Central memory CD4-positive, alpha-beta T cell (primary cell): ENCODE results near the gene MPL.

ENCODE experiments used
- DNase-seq: peaks from one replicate; pipeline ENCODE4 v3.0.0; 2022

The MPL gene

DNA sequence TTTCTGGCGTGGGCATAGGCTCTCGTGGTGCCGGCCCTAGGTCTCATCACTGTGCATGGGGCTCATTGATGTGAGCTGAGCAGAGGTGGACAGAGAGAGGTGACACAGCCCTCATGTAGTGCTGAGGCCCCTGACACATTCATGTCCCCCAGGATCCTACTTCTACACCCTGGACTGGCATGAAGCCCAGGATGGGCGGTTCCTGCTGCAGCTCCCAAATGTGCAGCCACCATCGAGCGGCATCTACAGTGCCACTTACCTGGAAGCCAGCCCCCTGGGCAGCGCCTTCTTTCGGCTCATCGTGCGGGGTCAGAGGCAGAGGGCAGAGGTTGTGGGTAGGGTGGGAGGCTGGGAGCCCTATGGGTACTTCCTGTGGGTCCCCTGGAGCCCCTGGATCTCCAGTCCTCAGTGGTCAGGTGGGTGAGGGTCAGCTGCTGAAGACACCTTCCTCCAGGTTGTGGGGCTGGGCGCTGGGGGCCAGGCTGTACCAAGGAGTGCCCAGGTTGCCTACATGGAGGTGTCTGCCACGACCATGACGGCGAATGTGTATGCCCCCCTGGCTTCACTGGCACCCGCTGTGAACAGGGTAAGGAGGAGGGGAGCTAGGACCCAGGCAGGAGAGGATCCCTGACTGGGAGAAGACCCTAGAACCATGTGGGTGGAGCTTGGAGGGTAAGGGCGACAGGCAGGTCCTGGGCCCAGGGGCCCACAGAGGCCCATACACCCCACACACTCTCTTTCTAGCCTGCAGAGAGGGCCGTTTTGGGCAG lies 30.7 kb upstream of the MPL start:
- no peak for DNase-seq

DNA sequence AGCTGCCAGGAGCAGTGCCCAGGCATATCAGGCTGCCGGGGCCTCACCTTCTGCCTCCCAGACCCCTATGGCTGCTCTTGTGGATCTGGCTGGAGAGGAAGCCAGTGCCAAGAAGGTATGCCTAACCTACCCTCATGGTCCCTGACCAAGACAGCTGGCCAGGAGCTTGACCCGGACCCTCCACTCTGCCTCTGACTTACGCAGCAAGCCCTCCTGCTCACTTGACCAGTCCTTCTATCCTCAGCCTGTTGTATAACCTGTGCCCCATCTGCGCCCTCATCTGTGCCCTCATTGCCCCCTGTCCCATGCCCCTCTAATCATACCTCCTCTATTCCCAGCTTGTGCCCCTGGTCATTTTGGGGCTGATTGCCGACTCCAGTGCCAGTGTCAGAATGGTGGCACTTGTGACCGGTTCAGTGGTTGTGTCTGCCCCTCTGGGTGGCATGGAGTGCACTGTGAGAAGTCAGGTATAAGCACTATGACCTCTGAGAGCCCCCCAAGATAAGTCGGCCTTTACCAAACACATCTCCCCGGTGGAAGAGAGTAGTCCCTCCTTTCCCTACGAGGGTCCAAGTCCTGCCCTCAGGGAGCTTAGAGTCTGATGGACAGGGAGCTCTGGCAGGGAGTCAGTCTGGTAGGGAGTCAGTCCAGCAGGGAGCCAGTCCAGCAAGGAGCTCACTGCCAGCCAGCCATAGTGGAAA lies 30.0 kb upstream of the MPL start:
- DNase-seq, result no peak

DNA sequence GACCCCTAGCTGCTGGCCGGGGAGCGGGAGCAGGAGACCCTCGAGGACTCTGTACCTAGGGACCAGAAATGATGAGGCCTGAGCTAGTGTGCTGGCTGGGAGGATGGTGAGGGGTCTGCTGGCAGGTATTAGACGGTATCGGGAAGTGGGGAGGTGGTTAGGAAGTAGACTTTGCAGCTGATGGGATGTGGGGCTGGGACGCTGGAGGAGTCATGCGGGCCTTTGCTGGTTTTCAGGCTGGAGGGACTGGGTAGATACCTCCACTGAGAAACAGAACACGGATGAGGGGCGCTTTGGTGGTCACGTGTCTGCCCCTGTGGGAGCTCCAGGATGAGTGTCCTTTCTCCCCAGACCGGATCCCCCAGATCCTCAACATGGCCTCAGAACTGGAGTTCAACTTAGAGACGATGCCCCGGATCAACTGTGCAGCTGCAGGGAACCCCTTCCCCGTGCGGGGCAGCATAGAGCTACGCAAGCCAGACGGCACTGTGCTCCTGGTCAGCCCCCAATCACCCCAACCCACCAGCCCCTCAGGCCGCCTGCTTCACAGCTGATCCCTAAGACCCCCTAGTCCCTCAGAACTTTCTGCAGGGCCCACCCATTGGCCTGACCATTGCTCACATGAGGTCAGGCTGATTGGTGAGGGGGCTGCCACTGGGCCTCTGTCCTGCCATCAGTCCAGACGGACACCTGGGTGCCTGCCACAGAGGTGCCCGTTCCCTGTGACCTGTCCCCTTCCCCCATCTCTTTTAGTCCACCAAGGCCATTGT lies 28.8 kb upstream of the MPL start:
- DNase-seq, result no peak

DNA sequence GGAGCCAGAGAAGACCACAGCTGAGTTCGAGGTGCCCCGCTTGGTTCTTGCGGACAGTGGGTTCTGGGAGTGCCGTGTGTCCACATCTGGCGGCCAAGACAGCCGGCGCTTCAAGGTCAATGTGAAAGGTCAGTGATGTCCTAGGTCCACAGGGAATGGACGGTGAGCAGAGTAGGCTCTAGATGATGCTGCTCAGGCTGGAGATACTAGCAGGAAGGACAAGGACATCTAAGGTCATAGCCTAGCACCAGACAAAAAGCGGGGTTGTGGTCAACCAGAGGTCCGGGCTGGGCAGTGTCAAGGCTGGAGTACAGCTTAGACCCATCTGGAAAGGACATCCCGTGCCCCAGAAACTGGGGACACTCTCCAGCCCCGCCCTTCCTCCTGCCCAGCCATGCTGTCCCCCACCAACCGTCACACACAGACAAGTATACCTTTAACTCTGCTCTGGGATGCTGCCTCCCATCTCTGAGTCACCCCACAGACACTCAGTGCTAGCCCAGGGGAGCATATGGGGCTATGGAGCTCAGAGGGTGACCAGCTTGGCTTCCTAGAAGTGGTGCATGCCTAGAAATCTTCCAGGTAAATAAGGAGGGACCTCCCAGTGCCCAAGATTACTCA lies 28.1 kb upstream of the MPL start:
- DNase-seq, result no peak

DNA sequence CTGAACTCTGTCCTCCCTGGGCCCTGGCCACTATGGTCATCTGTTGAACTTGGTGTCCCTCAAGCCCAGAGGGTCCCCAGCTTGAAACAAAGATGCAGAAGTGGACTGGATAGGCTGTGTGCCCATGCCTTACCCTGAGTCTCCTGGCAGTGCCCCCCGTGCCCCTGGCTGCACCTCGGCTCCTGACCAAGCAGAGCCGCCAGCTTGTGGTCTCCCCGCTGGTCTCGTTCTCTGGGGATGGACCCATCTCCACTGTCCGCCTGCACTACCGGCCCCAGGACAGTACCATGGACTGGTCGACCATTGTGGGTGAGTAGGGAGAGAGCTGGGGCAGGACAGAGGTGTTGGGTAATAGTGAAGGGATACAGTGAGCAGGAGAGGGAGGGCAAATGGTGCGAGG lies 26.1 kb upstream of the MPL start:
- DNase-seq, result no peak

DNA sequence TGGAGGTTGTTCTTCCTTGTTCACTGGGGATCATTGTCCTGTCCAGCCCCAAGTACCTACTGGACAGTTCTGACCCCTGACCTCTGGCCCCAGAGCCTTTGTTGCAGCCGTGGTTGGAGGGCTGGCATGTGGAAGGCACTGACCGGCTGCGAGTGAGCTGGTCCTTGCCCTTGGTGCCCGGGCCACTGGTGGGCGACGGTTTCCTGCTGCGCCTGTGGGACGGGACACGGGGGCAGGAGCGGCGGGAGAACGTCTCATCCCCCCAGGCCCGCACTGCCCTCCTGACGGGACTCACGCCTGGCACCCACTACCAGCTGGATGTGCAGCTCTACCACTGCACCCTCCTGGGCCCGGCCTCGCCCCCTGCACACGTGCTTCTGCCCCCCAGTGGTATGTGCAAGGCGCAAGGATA lies 25.4 kb upstream of the MPL start:
- no peak for DNase-seq

DNA sequence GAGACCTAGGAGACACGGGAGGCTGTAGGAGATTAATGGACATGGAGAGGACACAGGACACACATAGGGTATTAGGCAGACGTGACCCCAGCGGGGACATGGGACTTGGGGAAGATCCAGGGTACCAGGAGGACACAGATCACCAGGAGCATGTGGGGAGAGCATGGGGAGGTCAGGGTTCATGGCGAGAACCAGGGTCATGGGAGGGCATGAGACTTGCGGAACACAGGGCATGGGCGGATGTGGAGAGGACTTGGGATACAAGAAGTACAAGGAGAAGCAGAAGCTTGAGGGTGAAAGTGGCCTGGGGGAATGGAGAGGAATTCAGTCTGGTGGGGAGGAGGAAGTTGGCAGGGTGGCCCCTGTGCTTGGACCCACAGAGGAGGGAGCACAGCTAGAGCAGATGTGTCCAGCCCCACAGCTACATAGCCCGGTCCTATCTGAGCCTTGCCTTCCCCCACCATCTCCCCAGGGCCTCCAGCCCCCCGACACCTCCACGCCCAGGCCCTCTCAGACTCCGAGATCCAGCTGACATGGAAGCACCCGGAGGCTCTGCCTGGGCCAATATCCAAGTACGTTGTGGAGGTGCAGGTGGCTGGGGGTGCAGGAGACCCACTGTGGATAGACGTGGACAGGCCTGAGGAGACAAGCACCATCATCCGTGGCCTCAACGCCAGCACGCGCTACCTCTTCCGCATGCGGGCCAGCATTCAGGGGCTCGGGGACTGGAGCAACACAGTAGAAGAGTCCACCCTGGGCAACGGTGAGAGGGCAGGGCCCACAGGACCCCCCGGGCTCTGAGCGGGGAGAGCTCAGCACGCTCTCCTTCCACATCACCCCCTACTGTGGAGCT lies 24.7 kb upstream of the MPL start:
- no peak for DNase-seq

DNA sequence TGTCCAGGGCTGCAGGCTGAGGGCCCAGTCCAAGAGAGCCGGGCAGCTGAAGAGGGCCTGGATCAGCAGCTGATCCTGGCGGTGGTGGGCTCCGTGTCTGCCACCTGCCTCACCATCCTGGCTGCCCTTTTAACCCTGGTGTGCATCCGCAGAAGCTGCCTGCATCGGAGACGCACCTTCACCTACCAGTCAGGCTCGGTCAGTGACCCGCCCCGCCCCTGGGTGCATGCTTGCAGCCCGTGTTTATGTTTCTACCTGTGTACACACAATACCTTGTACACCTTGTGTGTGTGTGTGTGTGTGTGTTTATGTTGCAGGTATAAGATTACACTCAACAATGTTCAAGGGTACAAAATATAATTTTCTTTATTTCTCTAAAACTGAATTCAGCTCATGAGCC lies 23.8 kb upstream of the MPL start:
- no peak for DNase-seq

DNA sequence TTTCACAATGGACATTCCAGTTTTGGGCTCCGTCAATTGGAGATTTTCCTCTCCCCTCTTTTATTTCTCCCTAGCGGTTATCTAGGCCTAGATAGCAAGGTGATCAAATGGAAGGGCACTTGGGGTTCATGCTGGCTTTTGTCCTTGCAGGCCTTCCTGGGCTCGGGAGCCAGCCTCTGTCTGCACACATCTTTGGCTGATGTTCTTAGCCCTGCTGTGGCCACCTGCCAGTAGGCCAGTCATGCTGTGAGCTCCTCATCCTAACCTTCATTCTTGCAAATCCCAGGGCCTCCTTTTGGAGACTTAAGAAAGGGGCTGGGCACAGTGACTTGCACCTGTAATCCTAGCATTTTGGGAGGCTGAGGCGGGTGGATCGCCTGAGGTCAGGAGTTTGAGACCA lies 23.4 kb upstream of the MPL start:
- no peak for DNase-seq

DNA sequence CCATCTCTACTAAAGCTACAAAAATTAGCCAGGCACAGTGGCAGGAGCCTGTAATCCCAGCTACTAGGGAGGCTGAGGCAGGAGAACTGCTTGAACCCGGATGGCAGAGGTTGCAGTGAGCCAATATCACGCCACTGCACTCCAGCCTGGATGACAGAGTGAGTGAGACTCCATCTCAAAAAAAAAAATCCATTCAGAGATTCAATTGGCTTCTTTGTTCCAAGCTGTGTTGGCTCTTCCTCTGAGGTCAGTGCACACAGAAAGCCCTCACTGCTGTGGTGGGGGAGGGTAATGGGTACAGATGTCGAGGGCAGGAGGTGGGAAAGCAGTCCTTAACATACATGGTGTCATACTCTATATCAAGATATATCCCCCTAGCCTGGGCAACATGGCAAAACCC lies 22.1 kb upstream of the MPL start:
- DNase-seq, result no peak

DNA sequence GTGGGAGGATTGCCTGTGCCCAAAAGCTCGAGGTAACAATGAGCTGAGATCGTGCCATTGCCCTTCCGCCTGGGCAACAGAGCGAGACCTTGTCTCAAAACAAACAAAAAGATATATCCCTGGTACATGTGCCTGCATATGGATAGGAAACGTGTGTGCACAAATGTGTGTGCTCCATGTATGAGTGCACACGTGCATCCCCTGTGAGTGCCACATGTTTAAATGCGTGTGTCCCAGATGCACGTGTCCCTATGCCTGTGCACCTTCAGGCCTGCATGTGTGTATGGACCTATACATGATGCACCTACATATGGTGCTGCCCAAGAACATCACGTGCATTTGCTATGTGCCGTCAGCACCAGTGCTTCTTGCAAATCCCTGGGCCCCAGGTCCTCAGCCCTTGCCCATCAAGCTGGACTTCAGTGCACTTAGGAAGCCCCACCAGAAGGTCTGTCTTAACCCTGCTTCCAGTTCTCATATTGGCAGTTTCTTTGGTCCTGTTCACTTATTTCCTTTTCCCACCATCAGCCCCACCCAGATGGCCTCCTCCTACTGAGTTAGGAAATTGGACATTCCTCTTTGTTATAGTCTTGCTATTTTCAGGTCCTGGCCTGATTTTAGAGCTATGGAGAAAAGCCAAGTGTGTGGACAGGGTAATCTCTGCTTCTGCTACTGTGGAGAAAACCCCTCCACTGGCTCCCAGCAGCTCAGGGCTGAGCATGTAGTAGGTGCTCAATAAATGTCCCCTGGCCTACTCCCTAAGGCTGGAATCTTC lies 21.5 kb upstream of the MPL start:
- DNase-seq, result no peak

DNA sequence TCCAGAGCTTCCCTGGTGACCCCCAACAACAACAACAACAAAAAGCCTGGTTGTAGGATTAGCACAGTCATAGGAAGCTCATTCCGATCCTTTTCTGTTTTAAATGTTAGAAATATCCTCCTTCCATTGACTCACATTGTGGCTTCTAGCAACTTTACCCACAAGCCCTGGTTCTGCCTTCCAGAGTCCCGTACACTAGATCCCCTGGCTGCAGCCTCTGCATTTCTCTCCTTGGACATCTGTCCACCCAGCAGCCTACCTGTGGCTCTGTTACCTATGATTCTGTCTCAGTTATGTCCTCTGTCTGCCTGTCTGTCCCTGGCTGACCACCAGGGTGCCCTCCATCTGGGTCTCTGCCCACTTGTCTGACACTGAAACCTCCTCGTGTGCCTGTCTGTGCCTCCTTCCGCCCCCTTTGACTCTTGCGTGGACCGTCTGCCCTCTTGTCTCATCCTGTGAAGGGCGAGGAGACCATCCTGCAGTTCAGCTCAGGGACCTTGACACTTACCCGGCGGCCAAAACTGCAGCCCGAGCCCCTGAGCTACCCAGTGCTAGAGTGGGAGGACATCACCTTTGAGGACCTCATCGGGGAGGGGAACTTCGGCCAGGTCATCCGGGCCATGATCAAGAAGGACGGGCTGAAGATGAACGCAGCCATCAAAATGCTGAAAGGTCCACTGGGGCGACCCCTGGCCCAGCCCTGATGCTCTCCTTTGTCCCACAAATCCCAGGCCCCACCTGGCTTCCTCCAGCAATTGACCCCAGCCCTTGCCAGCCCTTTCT lies 20.7 kb upstream of the MPL start:
- no peak for DNase-seq

DNA sequence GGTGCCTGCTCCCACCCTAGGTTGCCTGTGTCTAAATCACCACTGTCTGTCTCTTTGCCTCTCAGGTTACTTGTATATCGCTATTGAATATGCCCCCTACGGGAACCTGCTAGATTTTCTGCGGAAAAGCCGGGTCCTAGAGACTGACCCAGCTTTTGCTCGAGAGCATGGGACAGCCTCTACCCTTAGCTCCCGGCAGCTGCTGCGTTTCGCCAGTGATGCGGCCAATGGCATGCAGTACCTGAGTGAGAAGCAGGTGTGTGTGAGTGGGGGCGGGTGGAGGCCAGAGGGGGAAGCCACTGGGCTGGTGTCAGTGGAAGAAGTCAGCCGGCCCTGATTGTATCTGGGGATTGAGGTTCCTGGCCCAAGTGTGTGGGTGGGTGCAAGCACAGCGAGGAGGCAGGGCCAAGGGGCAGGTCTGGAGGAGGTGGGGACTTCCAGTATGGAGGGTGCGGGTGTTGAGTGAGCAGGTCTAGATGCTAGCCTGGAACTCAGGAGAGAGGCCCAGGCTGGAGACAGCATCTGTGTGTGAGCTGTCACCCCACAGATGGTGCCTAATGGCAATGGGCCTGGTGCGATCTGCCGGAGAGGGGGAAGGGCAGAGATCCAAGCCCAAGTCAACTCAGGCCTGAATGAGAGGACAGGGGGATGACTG lies 19.7 kb upstream of the MPL start:
- no peak for DNase-seq

DNA sequence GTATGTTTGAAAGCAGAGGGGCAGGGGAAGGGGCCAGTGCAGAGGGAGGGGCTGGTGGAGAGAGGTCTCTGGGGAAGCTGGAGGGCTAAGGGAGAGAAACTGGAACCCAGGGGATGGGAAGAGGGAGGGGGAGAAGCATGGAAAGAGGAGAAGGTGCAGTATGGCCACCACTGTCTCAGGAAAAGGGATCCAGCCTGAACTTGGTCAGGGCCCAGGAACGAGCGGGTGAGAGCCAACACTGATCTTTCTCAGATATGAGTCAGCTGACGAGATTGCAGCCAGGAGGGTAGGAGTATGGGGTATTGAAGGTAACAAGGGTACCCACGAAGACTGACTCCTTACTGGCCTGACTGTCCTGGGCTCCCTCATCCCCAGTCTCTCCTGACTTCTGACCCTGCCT lies 18.8 kb upstream of the MPL start:
- DNase-seq, result no peak

DNA sequence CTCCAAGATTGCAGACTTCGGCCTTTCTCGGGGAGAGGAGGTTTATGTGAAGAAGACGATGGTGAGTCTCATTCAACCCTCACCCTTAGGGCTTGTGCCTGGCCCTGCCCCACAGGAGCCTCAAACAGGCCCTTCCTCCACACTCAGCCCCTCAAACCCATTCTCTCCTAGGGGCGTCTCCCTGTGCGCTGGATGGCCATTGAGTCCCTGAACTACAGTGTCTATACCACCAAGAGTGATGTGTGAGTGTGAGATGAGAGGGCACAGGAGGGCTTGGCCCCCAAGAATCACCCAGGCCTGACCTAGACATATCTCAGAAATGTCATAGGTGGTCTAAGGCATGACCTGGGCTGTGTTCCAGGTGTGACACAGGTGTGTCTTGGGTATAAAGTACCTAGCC lies 18.3 kb upstream of the MPL start:
- no peak for DNase-seq

DNA sequence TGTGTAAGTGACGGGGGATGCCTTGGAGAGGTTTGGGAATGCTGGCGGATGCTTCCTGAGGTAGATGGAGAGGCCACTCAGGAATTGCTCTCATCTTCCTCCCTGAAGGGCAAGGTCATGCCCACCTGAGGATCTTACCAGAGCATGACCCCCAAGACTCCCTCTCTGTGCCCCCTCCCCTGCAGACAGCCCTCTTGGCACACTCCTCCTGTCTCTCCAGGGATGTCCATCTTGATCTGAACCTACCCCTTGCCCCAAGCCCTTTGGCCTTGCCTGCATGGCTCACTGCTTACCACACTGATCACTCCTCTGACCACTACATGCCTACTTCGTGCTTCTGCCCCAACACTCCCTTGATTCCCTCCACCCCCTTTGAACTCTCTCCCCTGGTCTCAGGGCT lies 17.9 kb upstream of the MPL start:
- no peak for DNase-seq

DNA sequence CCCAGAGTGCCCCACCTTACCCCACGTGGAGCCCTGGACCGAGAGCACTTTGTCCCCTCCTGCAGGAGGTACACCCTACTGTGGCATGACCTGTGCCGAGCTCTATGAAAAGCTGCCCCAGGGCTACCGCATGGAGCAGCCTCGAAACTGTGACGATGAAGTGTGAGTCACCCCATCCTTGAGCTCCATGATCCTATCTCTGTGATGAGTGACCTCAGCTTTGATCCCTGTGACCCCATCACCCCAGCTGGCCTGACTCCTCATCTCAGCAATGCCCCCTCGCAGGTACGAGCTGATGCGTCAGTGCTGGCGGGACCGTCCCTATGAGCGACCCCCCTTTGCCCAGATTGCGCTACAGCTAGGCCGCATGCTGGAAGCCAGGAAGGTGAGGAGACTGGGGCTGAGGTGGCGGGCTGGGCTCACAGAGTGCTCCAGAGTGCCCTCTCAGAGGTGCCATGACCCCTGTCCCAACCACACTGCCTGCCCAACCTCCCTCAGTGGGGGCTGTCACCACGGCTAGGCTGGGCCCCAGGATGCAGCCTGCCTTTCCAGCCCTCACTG lies 16.2 kb upstream of the MPL start:
- no peak for DNase-seq

DNA sequence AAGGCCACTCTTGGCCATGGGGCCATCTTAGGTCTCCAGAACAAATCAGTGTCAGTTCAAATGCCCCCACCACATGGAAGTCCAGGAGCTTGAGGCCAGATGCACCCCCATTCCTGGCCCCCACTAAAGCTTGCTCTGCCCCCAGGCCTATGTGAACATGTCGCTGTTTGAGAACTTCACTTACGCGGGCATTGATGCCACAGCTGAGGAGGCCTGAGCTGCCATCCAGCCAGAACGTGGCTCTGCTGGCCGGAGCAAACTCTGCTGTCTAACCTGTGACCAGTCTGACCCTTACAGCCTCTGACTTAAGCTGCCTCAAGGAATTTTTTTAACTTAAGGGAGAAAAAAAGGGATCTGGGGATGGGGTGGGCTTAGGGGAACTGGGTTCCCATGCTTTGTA lies 15.1 kb upstream of the MPL start:
- no peak for DNase-seq

DNA sequence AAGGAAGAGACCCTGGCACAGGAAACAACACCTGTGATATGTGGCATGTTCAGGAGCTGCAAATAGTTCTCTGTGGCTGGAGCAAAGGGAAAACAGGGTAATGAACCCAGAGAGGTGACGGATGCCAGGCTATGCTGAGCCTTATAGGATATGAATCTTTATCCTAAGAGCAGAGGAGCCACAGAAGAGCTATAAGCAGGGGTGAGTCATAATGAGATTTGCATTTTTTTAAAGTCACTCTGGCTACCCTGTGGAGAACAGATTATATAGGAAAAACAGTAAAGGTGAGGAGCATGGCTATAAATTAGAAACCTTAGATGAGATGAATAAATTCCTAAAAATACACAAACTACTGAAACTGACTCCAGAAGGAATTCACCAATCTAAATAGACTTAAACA lies 12.8 kb upstream of the MPL start:
- no peak for DNase-seq

DNA sequence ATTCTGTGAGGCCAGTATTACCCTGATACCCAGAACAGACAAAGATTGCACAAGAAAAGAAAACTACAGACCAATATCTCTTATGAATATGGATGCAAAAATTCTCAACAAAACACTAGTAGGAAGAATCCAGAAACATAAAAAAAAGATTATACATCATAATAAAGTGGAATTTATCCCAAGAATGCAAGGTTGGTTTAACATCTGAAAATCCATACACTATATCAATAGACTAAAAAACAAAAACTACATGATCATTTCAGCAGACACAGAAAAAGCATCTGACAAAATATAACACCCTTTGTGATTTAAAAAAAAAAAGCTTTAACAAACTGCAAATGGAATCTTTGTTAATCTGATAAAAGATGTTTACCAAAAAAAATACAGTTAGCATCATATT lies 12.2 kb upstream of the MPL start:
- DNase-seq, result no peak
